GM23248 (cell line): ENCODE data around the gene EOMES.

ENCODE experiments used
- EZH2 ChIP-seq: fragments of 200-600 bp; sonication (generic); IDR thresholded peaks from 2 replicates; pipeline ENCODE4 v1.6.1; 2018; ENCODE audit warnings: antibody characterized with exemption, mild to moderate bottlenecking; ENCODE audit not compliant: insufficient read depth, poor library complexity, severe bottlenecking
- EZH2phosphoT487 ChIP-seq: fragments of 200-600 bp; sonication (generic); IDR thresholded peaks from 2 replicates; pipeline ENCODE4 v1.6.1; 2018; ENCODE audit warnings: antibody characterized with exemption, moderate library complexity, mild to moderate bottlenecking, low read depth; ENCODE audit not compliant: insufficient read depth

- TF ChIP-seq EZH2, result no peak
- TF ChIP-seq EZH2phosphoT487, result 0 out of 2 replicates have a peak, but pooled peaks have one; percentile 37
Observed at GRCh38 chr3:27726240-27726639, 4.1 kb upstream of the EOMES start.
